Caco-2 (cell line): Measurements from ENCODE around the gene VNN1. TPM values are rescaled to one million over a fixed set of nuclear protein-coding genes. Genes with fewer than 3 reads are reported as not detected.
"Not testable (repeated sequence)": the region's sequence is repeated elsewhere in the genome, so short reads cannot be mapped to it uniquely, and the experiment has no call there.

ENCODE experiments used
- BruUV-seq: library from RNA; stranded (reverse); fragments of 400-500 nt; replicated peaks from 2 replicates; lab custom pipeline; 2021; lab: Mats Ljungman, UMichigan
- CTCF ChIA-PET: fragments of 300-600 bp; sonication (Branson Sonifier 250); formaldehyde crosslinking; loops from one replicate; lab custom pipeline; 2022; ENCODE audit warnings: antibody characterized with exemption; lab: Charles Lee
- POLR2A ChIA-PET: fragments of 300-600 bp; sonication (Branson Sonifier 250); formaldehyde crosslinking; loops from one replicate; lab custom pipeline; 2022; ENCODE audit warnings: antibody characterized with exemption; lab: Charles Lee
- DNase-seq, 2 experiments: peaks; one replicate each; pipeline versions ENCODE4 v3.0.0 to v3.0.0-alpha.2; 2020 to 2022
- H3K27me3 ChIP-seq: replicated peaks from 2 replicates; pipeline ENCODE4 v1.6.0; 2011; ENCODE audit warnings: low read length; ENCODE audit not compliant: control insufficient read depth, insufficient read depth
- H3K36me3 ChIP-seq: 2 replicates; pipeline ENCODE4 v1.5.1; 2011; ENCODE audit warnings: low read length; ENCODE audit not compliant: control insufficient read depth, insufficient read depth
- H3K4me1 ChIP-seq: fragments of 250-450 bp; sonication (Bioruptor Pico); 2 replicates; pipeline ENCODE4 v1.5.1; 2020; ENCODE audit warnings: mild to moderate bottlenecking
- H3K4me3 ChIP-seq: 2 replicates; pipeline ENCODE4 v1.5.1; 2011; ENCODE audit warnings: low read depth, mild to moderate bottlenecking, control low read depth, low read length
- H3K9me3 ChIP-seq: fragments of 250-450 bp; sonication (Bioruptor Pico); 2 replicates; pipeline ENCODE4 v1.5.1; 2020; ENCODE audit warnings: mild to moderate bottlenecking, moderate library complexity
- H3K27ac Mint-ChIP-seq: one replicate; pipeline ENCODE4 v1.8.0; 2022; ENCODE audit warnings: mixed read lengths; ENCODE audit not compliant: unreplicated experiment
- H3K27me3 Mint-ChIP-seq: one replicate; pipeline ENCODE4 v1.8.0; 2022; ENCODE audit warnings: mixed read lengths; ENCODE audit not compliant: insufficient read depth, unreplicated experiment
- H3K36me3 Mint-ChIP-seq: one replicate; pipeline ENCODE4 v1.8.0; 2022; ENCODE audit warnings: mild to moderate bottlenecking, mixed read lengths; ENCODE audit not compliant: insufficient read depth, unreplicated experiment
- H3K4me1 Mint-ChIP-seq: one replicate; pipeline ENCODE4 v1.8.0; 2022; ENCODE audit warnings: low read depth, mixed read lengths; ENCODE audit not compliant: unreplicated experiment
- H3K4me3 Mint-ChIP-seq: one replicate; pipeline ENCODE4 v1.8.0; 2022; ENCODE audit warnings: mild to moderate bottlenecking, moderate library complexity, mixed read lengths; ENCODE audit not compliant: unreplicated experiment
- H3K9me3 Mint-ChIP-seq: one replicate; pipeline ENCODE4 v1.8.0; 2022; ENCODE audit warnings: mixed read lengths; ENCODE audit not compliant: unreplicated experiment
- intact Hi-C: fragments of 100-400 bp; cut with micrococcal nuclease; formaldehyde crosslinking; loops from one replicate; pipeline ENCODE4 v1.10.0; 2022; ENCODE audit not compliant: unreplicated experiment
- total RNA-seq: library from RNA; stranded (reverse); gene quantifications from 2 replicates; pipeline ENCODE4 v1.2.3, GENCODE V29; 2022
- TF ChIP-seq, protein P1 (sequence below), 2 experiments: fragments of 200-600 bp in 1 of 2; IDR thresholded peaks; 1 replicate in 1 of 2; 2 replicates in 1 of 2; pipeline versions ENCODE4 v1.5.1 to v1.8.0; 2011 to 2022; ENCODE audit warnings: antibody characterized with exemption in 1 of 2, control low read depth in 1 of 2, inconsistent platforms in 1 of 2, low read depth in 1 of 2, low read length in 1 of 2, mild to moderate bottlenecking in 1 of 2, moderate library complexity in 1 of 2; ENCODE audit not compliant: insufficient read depth in 1 of 2, severe bottlenecking in 1 of 2, unreplicated experiment in 1 of 2

Gene VNN1
- total RNA-seq, 1 experiment from 2014 or later: not detected

- H3K27ac Mint-ChIP-seq: no peak overlapping the region
- ChIA-PET CTCF (no interaction called here), POLR2A (no interaction called here)
- intact Hi-C loops: no loop called here
- no peak for DNase-seq
- H3K27me3 Mint-ChIP-seq: no peaks in the 10 kb centered on the region
- no TSS peak for BruUV-seq
- H3K4me3 Mint-ChIP-seq: no peak overlapping the region
- peaks cover 7% of the 10 kb centered on the region for H3K4me1 Mint-ChIP-seq
- TF ChIP-seq, protein P1, sequence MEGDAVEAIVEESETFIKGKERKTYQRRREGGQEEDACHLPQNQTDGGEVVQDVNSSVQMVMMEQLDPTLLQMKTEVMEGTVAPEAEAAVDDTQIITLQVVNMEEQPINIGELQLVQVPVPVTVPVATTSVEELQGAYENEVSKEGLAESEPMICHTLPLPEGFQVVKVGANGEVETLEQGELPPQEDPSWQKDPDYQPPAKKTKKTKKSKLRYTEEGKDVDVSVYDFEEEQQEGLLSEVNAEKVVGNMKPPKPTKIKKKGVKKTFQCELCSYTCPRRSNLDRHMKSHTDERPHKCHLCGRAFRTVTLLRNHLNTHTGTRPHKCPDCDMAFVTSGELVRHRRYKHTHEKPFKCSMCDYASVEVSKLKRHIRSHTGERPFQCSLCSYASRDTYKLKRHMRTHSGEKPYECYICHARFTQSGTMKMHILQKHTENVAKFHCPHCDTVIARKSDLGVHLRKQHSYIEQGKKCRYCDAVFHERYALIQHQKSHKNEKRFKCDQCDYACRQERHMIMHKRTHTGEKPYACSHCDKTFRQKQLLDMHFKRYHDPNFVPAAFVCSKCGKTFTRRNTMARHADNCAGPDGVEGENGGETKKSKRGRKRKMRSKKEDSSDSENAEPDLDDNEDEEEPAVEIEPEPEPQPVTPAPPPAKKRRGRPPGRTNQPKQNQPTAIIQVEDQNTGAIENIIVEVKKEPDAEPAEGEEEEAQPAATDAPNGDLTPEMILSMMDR (IDR thresholded peaks at IDR 0.05; ENCODE audit: insufficient read depth in 1 of 2, low read depth in 1 of 2, low read length in 1 of 2, severe bottlenecking in 1 of 2, unreplicated experiment in 1 of 2): no peak
- no peak overlapping the region for H3K4me3 ChIP-seq
- H3K4me1 ChIP-seq: no peaks in the 10 kb centered on the region
- no peaks in the 10 kb centered on the region for H3K36me3 Mint-ChIP-seq
- no peaks in the 10 kb centered on the region for H3K36me3 ChIP-seq
- no peaks in the 10 kb centered on the region for H3K9me3 Mint-ChIP-seq
- no peaks in the 10 kb centered on the region for H3K9me3 ChIP-seq
- no peaks in the 10 kb centered on the region for H3K27me3 ChIP-seq
Observed at GRCh38 chr6:132712366-132712765, 1.5 kb downstream of the VNN1 start.

GRCh38 chr6:132708771-132709170 lies 5.1 kb downstream of the VNN1 start:
- Histone ChIP-seq H3K4me1 (no peaks in the 10 kb centered on the region), H3K27me3 (no peaks in the 10 kb centered on the region), H3K36me3 (no peaks in the 10 kb centered on the region), H3K4me3 (no peak overlapping the region), H3K9me3 (no peaks in the 10 kb centered on the region; the same call in none of the 2 replicates)
- Mint-ChIP-seq H3K4me3 (no peak overlapping the region), H3K36me3 (peaks cover under 1% of the 10 kb centered on the region), H3K27me3 (no peaks in the 10 kb centered on the region), H3K4me1 (peaks cover 7% of the 10 kb centered on the region), H3K9me3 (no peaks in the 10 kb centered on the region), H3K27ac (no peak overlapping the region)
- no peak for DNase-seq
- intact Hi-C loops: no loop called here
- TF ChIP-seq, protein P1 (IDR thresholded peaks at IDR 0.05; ENCODE audit: insufficient read depth in 1 of 2, low read depth in 1 of 2, low read length in 1 of 2, severe bottlenecking in 1 of 2, unreplicated experiment in 1 of 2): no peak
- no TSS peak for BruUV-seq
- ChIA-PET CTCF (no interaction called here), POLR2A (no interaction called here)

DNA sequence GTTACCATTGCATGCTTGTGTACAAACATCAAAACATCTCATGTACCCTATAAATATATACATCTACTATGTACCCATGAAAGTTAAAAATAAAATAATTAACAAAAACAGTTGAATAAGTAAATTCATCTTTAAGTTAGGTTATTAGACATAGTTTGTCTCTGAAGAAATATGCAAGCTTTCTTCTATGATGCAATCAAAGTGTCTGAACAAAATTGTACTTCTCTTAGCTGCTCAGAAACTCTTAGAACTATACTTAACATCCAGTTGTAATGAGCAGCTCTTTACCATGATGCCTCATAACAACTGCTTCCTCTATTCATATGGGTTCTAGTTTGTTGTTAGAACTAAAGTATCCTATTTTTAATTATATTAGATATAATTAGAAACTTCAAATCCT lies 5.9 kb downstream of the VNN1 start:
- no peaks in the 10 kb centered on the region; the same call in none of the 2 replicates for H3K9me3 ChIP-seq
- no TSS peak for BruUV-seq
- ChIA-PET CTCF (no interaction called here), POLR2A (no interaction called here)
- Mint-ChIP-seq H3K4me3 (no peak overlapping the region), H3K27me3 (no peaks in the 10 kb centered on the region), H3K36me3 (peaks cover 4% of the 10 kb centered on the region), H3K4me1 (peaks cover 7% of the 10 kb centered on the region), H3K27ac (no peak overlapping the region), H3K9me3 (no peaks in the 10 kb centered on the region)
- H3K36me3 ChIP-seq: no peaks in the 10 kb centered on the region
- no peaks in the 10 kb centered on the region for H3K27me3 ChIP-seq
- H3K4me3 ChIP-seq: no peak overlapping the region
- TF ChIP-seq, protein P1 (IDR thresholded peaks at IDR 0.05; ENCODE audit: insufficient read depth in 1 of 2, low read depth in 1 of 2, low read length in 1 of 2, severe bottlenecking in 1 of 2, unreplicated experiment in 1 of 2): no peak
- H3K4me1 ChIP-seq: no peaks in the 10 kb centered on the region
- DNase-seq: no peak
- intact Hi-C loops: no loop called here

DNA sequence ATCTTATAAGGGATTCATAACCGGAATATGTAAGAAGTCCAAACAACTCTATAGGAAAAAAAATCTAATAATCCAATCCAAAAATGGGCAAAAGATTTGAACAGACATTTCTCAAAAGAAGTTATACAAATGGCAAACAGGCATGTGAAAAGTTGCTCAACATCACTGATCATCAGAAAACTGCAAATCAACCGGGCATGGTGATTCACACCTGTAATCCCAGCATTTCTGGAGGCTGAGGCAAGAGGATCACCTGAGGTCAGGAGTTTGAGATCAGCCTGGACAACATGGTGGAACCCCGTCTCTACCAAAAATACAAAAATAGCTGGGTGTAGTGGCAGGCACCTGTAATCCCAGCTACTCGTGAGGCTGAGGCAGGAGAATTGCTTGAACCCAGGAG lies 7.1 kb downstream of the VNN1 start:
- H3K4me3 Mint-ChIP-seq, POLR2A ChIA-PET, DNase-seq, H3K36me3 Mint-ChIP-seq, H3K4me1 ChIP-seq, BruUV-seq, intact Hi-C loops, H3K27ac Mint-ChIP-seq, H3K4me1 Mint-ChIP-seq, H3K27me3 ChIP-seq, CTCF ChIA-PET, H3K4me3 ChIP-seq, H3K9me3 ChIP-seq, H3K36me3 ChIP-seq, H3K27me3 Mint-ChIP-seq, H3K9me3 Mint-ChIP-seq: not testable (repeated sequence)
